Suprapubic skin (tissue), 3 donors: ENCODE results near the gene COPS7B.

Experiments
- POLR2A ChIP-seq, 2 donors: fragments of 450-650 bp; IDR thresholded peaks; one replicate each; pipeline ENCODE4 v1.6.1; 2017; ENCODE audit warnings: antibody characterized with exemption in 2 of 2, mild to moderate bottlenecking in 2 of 2, moderate library complexity in 2 of 2
- TF ChIP-seq, protein P1 (sequence below), 2 donors: fragments of 200-600 bp in 1 of 2; fragments of 450-650 bp in 1 of 2; sonication (generic) in 1 of 2; IDR thresholded peaks; one replicate each; pipeline ENCODE4 v1.5.1; 2016 to 2019; ENCODE audit warnings: antibody characterized with exemption in 2 of 2, mild to moderate bottlenecking in 1 of 2, moderate library complexity in 1 of 2

GRCh38 chr2:231780123-231780908, 5.9 kb upstream of the COPS7B start:
- TF ChIP-seq POLR2A (IDR thresholded peaks at IDR 0.05), result no peak
- TF ChIP-seq, protein P1, sequence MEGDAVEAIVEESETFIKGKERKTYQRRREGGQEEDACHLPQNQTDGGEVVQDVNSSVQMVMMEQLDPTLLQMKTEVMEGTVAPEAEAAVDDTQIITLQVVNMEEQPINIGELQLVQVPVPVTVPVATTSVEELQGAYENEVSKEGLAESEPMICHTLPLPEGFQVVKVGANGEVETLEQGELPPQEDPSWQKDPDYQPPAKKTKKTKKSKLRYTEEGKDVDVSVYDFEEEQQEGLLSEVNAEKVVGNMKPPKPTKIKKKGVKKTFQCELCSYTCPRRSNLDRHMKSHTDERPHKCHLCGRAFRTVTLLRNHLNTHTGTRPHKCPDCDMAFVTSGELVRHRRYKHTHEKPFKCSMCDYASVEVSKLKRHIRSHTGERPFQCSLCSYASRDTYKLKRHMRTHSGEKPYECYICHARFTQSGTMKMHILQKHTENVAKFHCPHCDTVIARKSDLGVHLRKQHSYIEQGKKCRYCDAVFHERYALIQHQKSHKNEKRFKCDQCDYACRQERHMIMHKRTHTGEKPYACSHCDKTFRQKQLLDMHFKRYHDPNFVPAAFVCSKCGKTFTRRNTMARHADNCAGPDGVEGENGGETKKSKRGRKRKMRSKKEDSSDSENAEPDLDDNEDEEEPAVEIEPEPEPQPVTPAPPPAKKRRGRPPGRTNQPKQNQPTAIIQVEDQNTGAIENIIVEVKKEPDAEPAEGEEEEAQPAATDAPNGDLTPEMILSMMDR (IDR thresholded peaks at IDR 0.05), result no peak
